Lower leg skin (tissue), 3 donors: ENCODE measurements around the gene USP3.

Source experiments
- CTCF ChIP-seq, 3 donors: fragments of 450-650 bp; IDR thresholded peaks; one replicate each; pipeline ENCODE4 v1.5.1; 2016; ENCODE audit warnings: antibody characterized with exemption in 3 of 3, mild to moderate bottlenecking in 3 of 3, moderate library complexity in 2 of 3
- POLR2A ChIP-seq, 2 donors: fragments of 450-650 bp; IDR thresholded peaks; one replicate each; pipeline ENCODE4 v1.6.1; 2016 to 2017; ENCODE audit warnings: antibody characterized with exemption in 2 of 2, mild to moderate bottlenecking in 1 of 2, moderate library complexity in 1 of 2

DNA sequence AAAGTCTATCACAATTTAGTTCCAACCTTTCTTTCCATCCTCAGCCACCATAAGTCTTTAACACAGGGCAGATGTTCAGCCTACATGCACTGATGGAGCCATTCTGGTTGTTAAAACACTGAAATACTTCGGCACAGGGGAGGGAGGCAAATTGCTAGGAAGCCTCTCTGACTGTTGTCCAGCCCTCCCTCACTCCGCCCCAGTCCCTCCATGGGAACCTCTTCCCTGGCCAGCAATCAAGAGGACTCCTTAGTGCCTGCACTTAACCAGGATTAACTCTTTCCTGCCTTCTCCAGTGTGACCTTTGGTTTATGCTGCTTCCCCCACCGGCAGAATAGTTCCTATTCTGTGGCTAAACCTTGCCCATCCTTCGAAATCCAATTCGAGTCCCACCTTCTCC, 47.0 kb upstream of the USP3 start:
- no peak for TF ChIP-seq POLR2A (IDR thresholded peaks at IDR 0.05)
- TF ChIP-seq CTCF (IDR thresholded peaks at IDR 0.05): no peak
